Smooth muscle cell of the brain vasculature (primary cell): ENCODE data around the gene COMMD1.
"Not testable (repeated sequence)": the region's sequence is repeated elsewhere in the genome, so short reads cannot be mapped to it uniquely, and the experiment has no call there.

Experiments used
- DNase-seq: peaks from one replicate; pipeline ENCODE4 v3.0.0-alpha.2; 2012; ENCODE audit warnings: low read depth, low spot score

Gene COMMD1

GRCh38 chr2:62030902-62031301 lies 125.4 kb downstream of the COMMD1 start:
- no peak for DNase-seq

GRCh38 chr2:62032096-62032495 lies 126.6 kb downstream of the COMMD1 start:
- no peak for DNase-seq

GRCh38 chr2:62034715-62035114 lies 129.2 kb downstream of the COMMD1 start:
- DNase-seq, result no peak

- DNase-seq, result no peak
Observed at GRCh38 chr2:62036229-62036628, 130.8 kb downstream of the COMMD1 start.

GRCh38 chr2:62036761-62037250 lies 131.3 kb downstream of the COMMD1 start:
- DNase-seq, result no peak

DNA sequence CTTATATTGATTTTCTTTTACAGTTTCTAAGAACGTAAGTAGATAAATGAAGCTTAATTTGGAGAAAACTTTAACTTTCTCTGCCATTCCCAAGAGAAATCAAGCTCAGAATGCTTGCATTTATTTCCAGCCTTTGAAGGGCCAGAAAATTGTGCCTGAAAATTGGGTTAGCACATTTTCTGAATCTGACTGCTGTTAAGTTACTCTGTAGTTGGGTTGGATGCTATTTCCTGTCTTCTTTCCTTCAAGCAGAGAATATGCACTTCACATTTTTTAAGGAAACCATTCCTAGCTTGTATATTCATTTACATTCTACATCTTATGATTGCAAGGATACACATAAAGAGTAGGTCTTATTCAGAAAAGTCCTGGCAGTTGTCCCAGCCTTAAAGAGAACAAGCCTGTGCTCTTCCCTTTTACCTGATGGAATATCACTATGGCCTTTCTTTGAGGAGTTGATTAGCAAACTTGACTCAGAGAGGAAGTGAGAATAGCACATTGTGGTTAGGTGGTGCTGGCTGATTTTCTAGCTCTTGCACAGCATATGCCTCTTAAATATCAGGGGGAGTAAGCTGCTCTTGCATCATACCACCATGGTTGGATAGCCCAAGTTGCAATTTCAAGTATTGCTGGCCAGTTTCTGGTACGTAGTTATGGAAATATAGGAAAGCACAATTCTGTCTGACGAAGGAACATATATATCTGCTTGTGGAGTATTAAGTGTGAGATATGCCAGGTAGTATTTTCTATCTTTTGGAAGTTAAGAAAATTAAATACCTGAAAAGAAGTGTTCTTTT lies 133.7 kb downstream of the COMMD1 start:
- no peak for DNase-seq

DNA sequence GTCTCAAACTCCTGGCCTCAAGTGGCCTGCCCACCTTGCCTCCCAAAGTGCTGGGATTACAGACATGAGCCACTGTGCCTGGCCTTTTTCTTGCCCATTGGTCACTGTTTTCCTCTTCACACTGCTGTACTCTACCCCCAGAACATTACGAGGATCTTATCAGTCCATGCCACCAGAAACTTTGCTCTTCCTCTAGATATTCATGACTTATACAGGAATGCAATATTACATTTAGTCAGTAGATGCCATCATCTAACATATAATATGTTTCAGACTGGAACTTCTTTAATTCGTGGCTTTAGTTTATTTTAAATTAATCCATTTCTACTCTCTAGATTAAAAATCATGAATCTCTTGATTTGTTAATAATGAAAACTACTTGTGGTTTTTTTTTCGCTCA lies 135.5 kb downstream of the COMMD1 start:
- no peak for DNase-seq

GRCh38 chr2:62041701-62042385 lies 136.4 kb downstream of the COMMD1 start:
- DNase-seq, result not testable (repeated sequence)

GRCh38 chr2:62042400-62042799 lies 136.9 kb downstream of the COMMD1 start:
- DNase-seq, result no peak

DNA sequence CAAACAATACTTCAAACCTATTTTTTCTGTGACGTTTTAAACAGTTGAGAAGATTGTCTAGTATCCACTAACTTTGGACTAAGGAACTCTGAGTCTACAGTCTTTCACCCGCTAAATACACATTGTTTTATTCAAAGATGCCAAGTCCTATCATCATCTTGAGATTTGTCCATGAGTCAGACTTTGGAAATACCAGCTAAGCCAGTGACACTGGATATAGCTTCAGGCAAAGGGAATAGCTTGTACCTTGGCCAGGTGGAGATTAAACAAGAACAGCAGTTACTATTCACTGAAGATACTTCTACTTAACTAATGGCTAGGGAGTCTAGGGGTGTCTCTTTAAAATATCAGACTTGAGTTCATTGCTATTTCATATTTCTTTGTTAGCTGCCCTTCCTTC lies 137.5 kb downstream of the COMMD1 start:
- no peak for DNase-seq

DNA sequence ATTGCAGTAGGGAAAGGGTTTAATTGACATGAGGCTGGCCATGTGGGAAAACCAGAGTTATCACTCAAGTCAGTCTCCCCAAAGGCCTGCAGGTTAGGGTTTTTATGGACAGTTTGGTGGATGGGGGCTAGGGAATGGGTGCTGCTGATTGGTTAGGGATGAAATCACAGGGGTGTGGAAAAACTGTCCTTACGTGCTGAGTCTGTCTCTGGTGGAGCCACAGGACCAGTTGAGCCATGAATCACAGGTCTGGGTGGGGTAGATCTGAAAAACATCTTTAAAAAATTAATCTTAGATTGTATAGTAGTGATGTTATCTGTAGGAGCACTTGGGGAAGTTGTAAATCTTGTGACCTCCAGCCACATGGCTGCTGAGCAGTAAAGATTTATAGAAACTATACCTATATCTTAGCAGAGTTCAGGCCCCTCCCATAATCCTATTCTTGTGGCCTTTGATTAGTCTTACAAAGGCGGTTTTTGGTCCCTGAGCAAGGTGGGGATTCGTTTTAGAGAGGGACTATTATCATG lies 139.6 kb downstream of the COMMD1 start:
- no peak for DNase-seq

- no peak for DNase-seq
Observed at GRCh38 chr2:62046141-62046540, 140.7 kb downstream of the COMMD1 start.

- DNase-seq, result peak; percentile 17
Observed at GRCh38 chr2:62050456-62051045, 145.1 kb downstream of the COMMD1 start.

- DNase-seq, result no peak
Observed at GRCh38 chr2:62054029-62054791, 148.7 kb downstream of the COMMD1 start.

DNA sequence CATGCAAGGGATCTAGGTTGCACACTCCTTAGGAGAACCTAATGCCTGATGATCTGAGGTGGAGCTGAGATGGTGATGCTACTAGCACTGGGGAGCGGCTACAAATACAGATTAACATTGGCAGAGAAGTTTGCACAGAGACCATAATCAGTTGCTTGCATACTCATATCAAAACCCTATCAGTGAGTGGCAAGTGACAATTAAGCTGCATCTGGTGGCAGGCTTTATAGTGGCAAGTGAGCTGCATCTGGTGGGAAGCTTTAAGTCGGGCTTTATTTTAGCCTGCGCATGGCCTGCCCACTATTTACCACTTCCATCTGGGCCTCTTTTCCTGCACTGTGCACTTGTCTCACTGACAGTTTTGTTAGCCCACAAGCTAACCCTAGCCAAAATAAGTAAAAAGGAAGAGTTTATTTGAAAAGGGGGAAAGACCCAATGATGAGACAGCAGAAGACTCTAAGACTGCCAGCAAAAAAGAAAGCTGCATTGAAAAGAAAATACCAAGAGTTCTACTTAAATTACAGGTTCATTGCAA lies 149.5 kb downstream of the COMMD1 start:
- no peak for DNase-seq

DNA sequence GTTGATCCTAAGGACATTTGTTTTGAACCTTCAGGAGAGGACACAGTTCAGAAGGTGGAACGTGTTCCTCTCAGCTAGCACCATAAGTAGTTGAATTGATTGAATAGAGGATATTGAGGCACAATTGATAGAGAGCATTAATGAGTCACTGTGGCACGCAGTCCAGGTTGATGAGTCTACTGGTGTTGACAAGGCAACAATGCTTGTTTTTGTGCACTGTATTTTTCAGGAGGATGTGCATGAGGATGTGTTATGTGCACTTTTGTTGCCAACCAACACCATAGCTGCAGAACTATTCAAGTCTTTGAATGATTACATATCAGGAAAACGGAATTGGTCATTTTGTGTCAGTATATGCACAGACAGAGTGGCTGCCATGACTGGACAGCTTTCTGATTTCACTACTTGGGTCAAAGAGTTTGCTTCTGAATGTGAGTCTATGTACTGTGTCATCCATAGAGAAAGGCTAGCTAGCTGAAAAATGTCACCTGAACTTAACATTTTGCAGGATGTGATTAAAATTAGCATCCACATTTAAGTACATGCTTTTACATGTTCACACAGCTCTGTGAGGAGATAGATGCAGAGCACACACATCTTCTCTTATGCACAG lies 150.4 kb downstream of the COMMD1 start:
- no peak for DNase-seq

- DNase-seq, result no peak
Observed at GRCh38 chr2:62056341-62056740, 150.9 kb downstream of the COMMD1 start.

DNA sequence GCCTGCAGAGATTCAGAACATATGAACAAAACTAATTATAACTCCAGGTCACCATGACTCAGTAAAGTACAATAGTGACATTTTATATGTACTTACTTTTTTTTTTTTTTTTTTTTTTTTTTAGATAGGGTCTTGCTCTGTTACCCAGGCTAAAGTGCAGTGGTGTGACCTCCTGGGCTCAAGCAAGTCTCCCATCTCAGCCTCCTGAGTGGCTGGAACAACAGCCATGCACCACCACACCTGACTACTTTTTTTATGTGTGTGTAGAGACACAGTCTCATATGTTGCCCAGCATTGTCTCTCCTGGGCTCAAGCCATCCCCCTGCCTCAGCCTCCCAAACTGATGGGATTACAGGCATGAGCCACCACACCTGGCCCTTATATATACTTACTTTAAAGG lies 159.8 kb downstream of the COMMD1 start:
- DNase-seq, result no peak

GRCh38 chr2:62071126-62071598 lies 165.7 kb downstream of the COMMD1 start:
- DNase-seq, result no peak

- no peak for DNase-seq
Observed at GRCh38 chr2:62071760-62072680, 166.5 kb downstream of the COMMD1 start.
